Kidney glomerular epithelial cell (primary cell): Measurements from ENCODE around the gene ACTC1.

ENCODE experiments used
- DNase-seq: peaks from one replicate; lab custom pipeline; 2025; lab: John Stamatoyannopoulos, UW

The ACTC1 gene

GRCh38 chr15:34799149-34800101 lies 4.1 kb upstream of the ACTC1 start:
- DNase-seq, result no peak

- DNase-seq, result no peak
Measured at GRCh38 chr15:34796847-34797435, 1.6 kb upstream of the ACTC1 start.

- DNase-seq, result no peak
Measured at GRCh38 chr15:34794590-34795206, 651 bp downstream of the ACTC1 start.

- DNase-seq, result no peak
Measured at GRCh38 chr15:34793901-34794300, 1.4 kb downstream of the ACTC1 start.

GRCh38 chr15:34793071-34793470 lies 2.3 kb downstream of the ACTC1 start:
- DNase-seq, result no peak

GRCh38 chr15:34791701-34792100 lies 3.6 kb downstream of the ACTC1 start:
- no peak for DNase-seq

- DNase-seq, result no peak
Measured at GRCh38 chr15:34790121-34790520, 5.2 kb downstream of the ACTC1 start.

GRCh38 chr15:34789326-34789725 lies 6.0 kb downstream of the ACTC1 start:
- DNase-seq, result no peak

GRCh38 chr15:34786206-34786605 lies 9.1 kb downstream of the ACTC1 start:
- no peak for DNase-seq

- DNase-seq, result no peak
Measured at GRCh38 chr15:34783991-34784390, 11.4 kb downstream of the ACTC1 start.

GRCh38 chr15:34783431-34783830 lies 11.9 kb downstream of the ACTC1 start:
- DNase-seq, result no peak

- DNase-seq, result no peak
Measured at GRCh38 chr15:34782901-34783300, 12.4 kb downstream of the ACTC1 start.

- no peak for DNase-seq
Measured at GRCh38 chr15:34780725-34781124, 14.6 kb downstream of the ACTC1 start.

- no peak for DNase-seq
Measured at GRCh38 chr15:34776606-34777105, 18.7 kb downstream of the ACTC1 start.

- no peak for DNase-seq
Measured at GRCh38 chr15:34773917-34774316, 21.4 kb downstream of the ACTC1 start.

- no peak for DNase-seq
Measured at GRCh38 chr15:34773013-34773412, 22.3 kb downstream of the ACTC1 start.

- DNase-seq, result no peak
Measured at GRCh38 chr15:34772312-34772711, 23.0 kb downstream of the ACTC1 start.

- DNase-seq, result no peak
Measured at GRCh38 chr15:34769711-34770110, 25.6 kb downstream of the ACTC1 start.

GRCh38 chr15:34768530-34768929 lies 26.8 kb downstream of the ACTC1 start:
- no peak for DNase-seq

GRCh38 chr15:34765741-34766140 lies 29.6 kb downstream of the ACTC1 start:
- no peak for DNase-seq

GRCh38 chr15:34760909-34761308 lies 34.4 kb downstream of the ACTC1 start:
- no peak for DNase-seq

GRCh38 chr15:34759992-34760391 lies 35.4 kb downstream of the ACTC1 start:
- no peak for DNase-seq

GRCh38 chr15:34759347-34759746 lies 36.0 kb downstream of the ACTC1 start:
- DNase-seq, result no peak
